ENCODE measurements around the gene DEK.
"Not testable (repeated sequence)": the region's sequence is repeated elsewhere in the genome, so short reads cannot be mapped to it uniquely, and the experiment has no call there.

DEK gene

DNA sequence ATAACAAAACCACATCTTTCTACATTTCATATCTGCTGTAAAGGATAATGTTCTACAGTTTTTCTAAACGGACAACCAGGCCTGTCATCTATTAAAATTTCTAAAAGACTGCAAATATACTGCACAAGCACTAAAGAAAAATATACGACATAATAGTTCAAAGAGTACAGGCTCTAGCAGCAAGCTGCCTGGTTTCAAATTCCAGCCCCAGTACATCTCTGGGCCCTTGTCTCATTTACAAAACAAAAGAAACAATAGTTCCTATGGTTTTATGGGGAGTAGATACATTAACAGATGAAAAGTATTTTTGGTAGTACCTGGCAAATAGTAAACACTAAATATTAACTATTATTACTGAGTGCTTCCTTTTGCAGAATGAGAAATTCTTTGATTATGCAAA is 24.1 kb downstream of the DEK start:
- no peak for DNase-seq (ENCODE audit: low spot score)

- DNase-seq (ENCODE audit: low spot score), result no peak
Observed at GRCh38 chr6:18237167-18237566, 27.2 kb downstream of the DEK start.

- no peak for DNase-seq (ENCODE audit: low spot score)
Observed at GRCh38 chr6:18235524-18235923, 28.8 kb downstream of the DEK start.

DNA sequence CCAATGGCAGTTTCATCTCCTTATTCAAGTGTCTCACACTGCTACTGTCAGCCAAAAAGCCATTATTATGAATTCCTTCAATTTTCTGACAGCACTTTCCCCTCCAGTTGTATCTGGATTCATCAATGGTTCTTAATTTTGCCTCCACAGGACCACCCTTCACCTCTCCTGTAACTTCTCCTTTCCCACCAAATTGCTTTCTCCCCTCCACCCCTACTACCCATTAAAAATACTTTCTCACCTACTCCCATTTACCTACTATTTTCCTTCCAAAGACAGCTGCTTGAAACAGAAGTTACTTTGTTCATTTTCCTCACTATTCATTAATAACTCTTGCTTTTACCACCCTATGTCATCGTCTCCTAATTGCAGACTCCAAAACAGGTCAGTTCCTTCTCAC is 29.8 kb downstream of the DEK start:
- no peak for DNase-seq (ENCODE audit: low spot score)

DNA sequence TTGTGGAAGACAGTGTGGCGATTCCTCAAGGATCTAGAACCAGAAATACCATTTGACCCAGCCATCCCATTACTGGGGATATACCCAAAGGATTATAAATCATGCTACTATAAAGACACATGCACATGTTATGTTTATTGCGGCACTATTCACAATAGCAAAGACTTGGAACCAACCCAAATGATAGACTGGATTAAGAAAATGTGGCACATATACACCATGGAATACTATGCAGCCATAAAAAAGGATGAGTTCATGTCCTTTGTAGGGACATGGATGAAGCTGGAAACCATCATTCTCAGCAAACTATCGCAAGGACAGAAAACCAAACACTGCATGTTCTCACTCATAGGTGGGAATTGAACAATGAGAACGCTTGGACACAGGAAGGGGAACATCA is 30.6 kb downstream of the DEK start:
- not testable (repeated sequence) for DNase-seq (ENCODE audit: low spot score)

GRCh38 chr6:18231856-18232255 is 32.5 kb downstream of the DEK start:
- DNase-seq (ENCODE audit: low spot score), result not testable (repeated sequence)

DNA sequence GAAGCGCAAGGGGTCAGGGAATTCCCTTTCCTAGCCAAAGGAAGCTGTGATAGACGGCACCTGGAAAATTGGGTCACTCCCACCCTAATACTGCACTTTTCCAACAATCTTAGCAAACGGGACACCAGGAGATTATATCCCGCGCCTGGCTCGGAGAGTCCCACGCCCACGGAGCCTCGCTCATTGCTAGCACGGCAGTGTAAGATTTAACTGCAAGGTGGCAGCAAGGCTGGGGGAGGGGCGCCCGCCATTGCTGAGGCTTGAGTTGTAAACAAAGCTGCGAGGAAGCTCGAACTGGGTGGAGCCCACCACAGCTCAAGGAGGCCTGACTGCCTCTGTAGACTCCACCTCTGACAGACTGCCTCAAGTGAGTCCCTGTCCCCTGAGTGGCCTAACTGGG is 35.7 kb downstream of the DEK start:
- not testable (repeated sequence) for DNase-seq (ENCODE audit: low spot score)

- not testable (repeated sequence) for DNase-seq (ENCODE audit: low spot score)
Observed at GRCh38 chr6:18227166-18227565, 37.2 kb downstream of the DEK start.

DNA sequence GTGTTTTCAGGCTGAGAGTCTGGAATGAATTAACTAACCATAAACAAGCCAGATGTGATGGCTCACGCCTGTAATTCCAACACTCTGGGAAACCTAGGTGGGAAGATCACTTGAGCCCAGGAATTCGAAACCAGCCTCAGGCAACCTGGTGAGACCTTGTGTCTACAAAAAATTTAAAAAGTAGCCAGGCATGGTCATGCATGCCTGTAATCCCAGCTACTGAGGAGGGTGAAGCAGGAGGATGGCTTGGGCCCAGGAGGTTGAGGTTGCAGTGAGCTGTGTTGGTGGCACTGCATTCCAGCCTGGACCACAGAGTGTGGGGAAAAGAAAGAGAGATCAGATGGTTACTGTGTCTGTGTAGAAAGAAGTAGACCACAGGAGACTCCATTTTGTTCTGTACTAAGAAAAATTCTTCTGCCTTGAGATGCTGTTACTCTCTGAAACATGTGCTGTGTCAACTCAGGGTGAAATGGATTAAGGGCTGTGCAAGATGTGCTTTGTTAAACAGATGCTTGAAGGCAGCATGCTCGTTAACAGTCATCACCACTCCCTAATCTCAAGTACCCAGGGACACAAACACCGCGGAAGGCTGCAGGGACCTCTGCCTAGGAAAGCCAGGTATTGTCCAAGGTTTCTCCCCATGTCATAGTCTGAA is 37.8 kb downstream of the DEK start:
- DNase-seq (ENCODE audit: low spot score), result not testable (repeated sequence)

- DNase-seq (ENCODE audit: low spot score), result no peak
Observed at GRCh38 chr6:18221288-18221615, 43.1 kb downstream of the DEK start.

GRCh38 chr6:18219591-18219990 is 44.7 kb downstream of the DEK start:
- DNase-seq (ENCODE audit: low spot score), result no peak

DNA sequence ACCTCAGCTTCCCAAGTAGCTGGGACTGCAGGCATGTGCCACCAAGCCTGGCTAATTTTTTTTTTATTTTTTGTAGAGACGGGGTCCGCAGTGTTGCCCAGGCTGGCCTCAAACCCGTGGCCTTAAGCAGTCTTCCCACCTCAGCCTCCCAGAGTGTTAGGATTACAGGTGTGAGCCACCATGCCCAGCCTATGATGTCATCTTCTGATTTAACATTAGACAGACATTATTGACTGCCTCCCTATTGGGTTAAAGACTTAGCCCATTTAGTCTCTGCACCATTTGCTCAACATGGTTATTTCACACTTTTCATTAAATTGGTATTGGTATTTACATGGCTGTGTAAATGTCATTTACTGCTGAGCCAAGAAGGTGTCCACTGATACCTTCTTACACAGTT is 46.1 kb downstream of the DEK start:
- DNase-seq (ENCODE audit: low spot score), result no peak

- DNase-seq (ENCODE audit: low spot score), result no peak
Observed at GRCh38 chr6:18216411-18216810, 47.9 kb downstream of the DEK start.

- peak; percentile 38 for DNase-seq (ENCODE audit: low spot score)
Observed at GRCh38 chr6:18215436-18215835, 48.9 kb downstream of the DEK start.

- no peak for DNase-seq (ENCODE audit: low spot score)
Observed at GRCh38 chr6:18214003-18214402, 50.3 kb downstream of the DEK start.

- DNase-seq (ENCODE audit: low spot score), result no peak
Observed at GRCh38 chr6:18213439-18213838, 50.9 kb downstream of the DEK start.

DNA sequence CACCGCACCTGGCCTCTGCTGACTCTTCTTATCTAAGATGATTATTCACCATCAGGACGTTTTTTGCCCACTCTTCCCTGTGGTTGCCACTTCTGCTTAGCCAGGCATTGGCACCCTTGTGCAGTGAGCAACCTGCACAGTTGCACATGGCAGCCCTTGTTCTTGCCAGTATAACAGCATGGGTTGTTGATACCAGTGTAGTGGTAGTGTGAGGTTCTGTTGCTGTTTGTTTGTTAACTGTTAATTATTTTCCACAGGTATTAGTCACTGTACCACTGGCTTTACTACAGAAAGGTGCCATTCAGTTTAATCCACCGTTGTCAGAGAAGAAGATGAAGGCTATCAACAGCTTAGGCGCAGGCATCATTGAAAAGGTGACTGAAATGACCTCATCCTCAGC is 52.1 kb downstream of the DEK start:
- DNase-seq (ENCODE audit: low spot score), result no peak

- peak; percentile 29 for DNase-seq (ENCODE audit: low spot score)
Observed at GRCh38 chr6:18211338-18211737, 53.0 kb downstream of the DEK start.

DNA sequence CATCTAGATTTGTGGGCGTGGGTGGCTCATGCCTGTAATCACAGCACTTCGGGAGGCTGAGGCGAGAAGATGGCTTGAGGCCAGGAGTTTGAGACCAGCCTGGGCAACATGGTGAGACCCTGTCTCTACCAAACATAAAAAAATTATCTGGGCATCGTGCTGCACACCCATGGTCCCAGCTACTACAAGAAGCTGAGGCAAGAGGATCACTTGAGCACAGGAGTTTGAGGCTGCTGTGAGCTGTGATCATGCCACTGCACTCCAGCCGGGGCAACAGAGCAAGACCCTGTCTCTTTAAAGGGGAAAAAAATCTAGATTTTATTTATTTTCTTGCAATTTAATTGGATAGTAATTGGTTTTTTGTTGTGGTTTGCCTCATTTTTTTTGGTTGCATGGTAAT is 53.6 kb downstream of the DEK start:
- DNase-seq (ENCODE audit: low spot score), result no peak

GRCh38 chr6:18209539-18210197 is 54.7 kb downstream of the DEK start:
- DNase-seq (ENCODE audit: low spot score), result no peak

- not testable (repeated sequence) for DNase-seq (ENCODE audit: low spot score)
Observed at GRCh38 chr6:18208778-18209177, 55.6 kb downstream of the DEK start.

- DNase-seq (ENCODE audit: low spot score), result no peak
Observed at GRCh38 chr6:18207949-18208348, 56.4 kb downstream of the DEK start.

GRCh38 chr6:18207438-18207837 is 56.9 kb downstream of the DEK start:
- DNase-seq (ENCODE audit: low spot score), result no peak

DNA sequence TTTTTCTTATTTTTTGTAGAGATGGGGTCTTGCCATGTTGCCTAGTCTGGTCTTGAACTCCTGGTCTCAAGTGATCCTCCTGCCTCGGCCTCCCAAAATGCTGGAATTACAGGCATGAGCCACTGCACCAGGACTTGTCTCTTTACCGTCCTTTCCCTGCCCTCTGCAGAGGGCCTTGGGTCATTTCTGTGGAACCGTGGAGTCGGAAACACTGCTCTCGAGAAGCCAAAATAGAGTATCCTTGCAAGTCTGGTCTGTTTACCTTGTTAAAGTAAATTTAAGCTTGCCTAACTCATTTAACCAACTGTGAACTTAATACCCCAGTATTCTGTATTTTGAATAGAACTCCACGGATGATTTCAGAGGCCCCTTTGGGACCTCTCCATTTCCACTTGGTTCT is 57.7 kb downstream of the DEK start:
- DNase-seq (ENCODE audit: low spot score), result no peak

Measured in germinal center (tissue), 1 donor.